ENCODE measurements around the gene SALL3. TPM values are rescaled to one million over a fixed set of nuclear protein-coding genes. Genes with fewer than 3 reads are reported as not detected.

The SALL3 gene
- total and polyA plus RNA-seq, 2 of the 4 experiments (the other 2 are of a cell fraction) = not detected

DNA sequence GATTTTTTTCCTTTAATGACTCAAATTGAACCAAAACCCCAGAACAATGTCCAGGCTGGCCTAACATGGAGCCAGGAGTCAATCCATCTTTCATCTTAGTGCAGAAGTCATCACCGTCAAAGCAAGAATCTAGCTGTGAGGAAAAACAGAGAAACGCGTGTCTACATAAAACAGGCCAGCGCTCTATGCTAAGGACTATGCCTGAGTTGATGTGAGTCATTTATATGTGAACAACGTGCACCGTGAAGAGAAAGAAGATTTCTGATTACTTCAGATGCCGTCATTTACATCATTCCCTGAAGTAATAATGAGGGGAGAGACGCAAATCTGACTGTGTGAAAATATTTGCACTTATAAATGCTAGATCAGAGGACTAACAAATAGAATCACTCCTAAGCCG is 34.0 kb upstream of the SALL3 start:
- TF ChIP-seq, protein P1, sequence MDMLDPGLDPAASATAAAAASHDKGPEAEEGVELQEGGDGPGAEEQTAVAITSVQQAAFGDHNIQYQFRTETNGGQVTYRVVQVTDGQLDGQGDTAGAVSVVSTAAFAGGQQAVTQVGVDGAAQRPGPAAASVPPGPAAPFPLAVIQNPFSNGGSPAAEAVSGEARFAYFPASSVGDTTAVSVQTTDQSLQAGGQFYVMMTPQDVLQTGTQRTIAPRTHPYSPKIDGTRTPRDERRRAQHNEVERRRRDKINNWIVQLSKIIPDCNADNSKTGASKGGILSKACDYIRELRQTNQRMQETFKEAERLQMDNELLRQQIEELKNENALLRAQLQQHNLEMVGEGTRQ (IDR thresholded peaks at IDR 0.05; ENCODE audit: low read depth, low read length) = no peak
- no peak for TF ChIP-seq RFX5 (IDR thresholded peaks at IDR 0.05; ENCODE audit: low read depth, low read length)
- TF ChIP-seq RAD21 (IDR thresholded peaks at IDR 0.05; ENCODE audit: low read length) = no peak
- no peak for TF ChIP-seq NFE2L2 (IDR thresholded peaks at IDR 0.05; ENCODE audit: low read depth, low read length)
- no peak for TF ChIP-seq RCOR1 (IDR thresholded peaks at IDR 0.05; ENCODE audit: insufficient replicate concordance, low read length)
- TF ChIP-seq MAZ (IDR thresholded peaks at IDR 0.05; ENCODE audit: borderline replicate concordance, low read depth, low read length) = no peak
- no peak for TF ChIP-seq FOS (IDR thresholded peaks at IDR 0.05; ENCODE audit: low read depth, low read length)
- no peak for TF ChIP-seq BHLHE40 (IDR thresholded peaks at IDR 0.05; ENCODE audit: low read depth, low read length)
- TF ChIP-seq MXI1 (IDR thresholded peaks at IDR 0.05; ENCODE audit: borderline replicate concordance, low read depth, low read length) = no peak
- TF ChIP-seq, protein P2, sequence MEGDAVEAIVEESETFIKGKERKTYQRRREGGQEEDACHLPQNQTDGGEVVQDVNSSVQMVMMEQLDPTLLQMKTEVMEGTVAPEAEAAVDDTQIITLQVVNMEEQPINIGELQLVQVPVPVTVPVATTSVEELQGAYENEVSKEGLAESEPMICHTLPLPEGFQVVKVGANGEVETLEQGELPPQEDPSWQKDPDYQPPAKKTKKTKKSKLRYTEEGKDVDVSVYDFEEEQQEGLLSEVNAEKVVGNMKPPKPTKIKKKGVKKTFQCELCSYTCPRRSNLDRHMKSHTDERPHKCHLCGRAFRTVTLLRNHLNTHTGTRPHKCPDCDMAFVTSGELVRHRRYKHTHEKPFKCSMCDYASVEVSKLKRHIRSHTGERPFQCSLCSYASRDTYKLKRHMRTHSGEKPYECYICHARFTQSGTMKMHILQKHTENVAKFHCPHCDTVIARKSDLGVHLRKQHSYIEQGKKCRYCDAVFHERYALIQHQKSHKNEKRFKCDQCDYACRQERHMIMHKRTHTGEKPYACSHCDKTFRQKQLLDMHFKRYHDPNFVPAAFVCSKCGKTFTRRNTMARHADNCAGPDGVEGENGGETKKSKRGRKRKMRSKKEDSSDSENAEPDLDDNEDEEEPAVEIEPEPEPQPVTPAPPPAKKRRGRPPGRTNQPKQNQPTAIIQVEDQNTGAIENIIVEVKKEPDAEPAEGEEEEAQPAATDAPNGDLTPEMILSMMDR (conservative IDR thresholded peaks at IDR 0.05; ENCODE audit: low read depth, low read length) = no peak
- TF ChIP-seq CHD1 (IDR thresholded peaks at IDR 0.05; ENCODE audit: low read depth, low read length) = no peak
- no peak for TF ChIP-seq SMC3 (IDR thresholded peaks at IDR 0.05; ENCODE audit: low read depth, low read length)
- no peak for TF ChIP-seq POLR2A (IDR thresholded peaks at IDR 0.05; ENCODE audit: low read depth, low read length)
- TF ChIP-seq CEBPB (IDR thresholded peaks at IDR 0.05; ENCODE audit: low read depth, low read length) = no peak
- TF ChIP-seq MAFK (IDR thresholded peaks at IDR 0.05; ENCODE audit: low read depth, low read length) = no peak
- TF ChIP-seq, protein P3, sequence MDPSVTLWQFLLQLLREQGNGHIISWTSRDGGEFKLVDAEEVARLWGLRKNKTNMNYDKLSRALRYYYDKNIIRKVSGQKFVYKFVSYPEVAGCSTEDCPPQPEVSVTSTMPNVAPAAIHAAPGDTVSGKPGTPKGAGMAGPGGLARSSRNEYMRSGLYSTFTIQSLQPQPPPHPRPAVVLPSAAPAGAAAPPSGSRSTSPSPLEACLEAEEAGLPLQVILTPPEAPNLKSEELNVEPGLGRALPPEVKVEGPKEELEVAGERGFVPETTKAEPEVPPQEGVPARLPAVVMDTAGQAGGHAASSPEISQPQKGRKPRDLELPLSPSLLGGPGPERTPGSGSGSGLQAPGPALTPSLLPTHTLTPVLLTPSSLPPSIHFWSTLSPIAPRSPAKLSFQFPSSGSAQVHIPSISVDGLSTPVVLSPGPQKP (IDR thresholded peaks at IDR 0.05; ENCODE audit: borderline replicate concordance, low read depth, low read length) = no peak
- Histone ChIP-seq H4K20me1 (ENCODE audit: insufficient read depth, low read length) (no peaks in the 10 kb centered on the region), H3K18ac (ENCODE audit: low read depth, low read length) (no peak overlapping the region), H3K27me3 (ENCODE audit: control insufficient read depth, insufficient read depth, low read length) (no peaks in the 10 kb centered on the region), H3K56ac (ENCODE audit: extremely low read depth, insufficient read depth, low read length) (no peak overlapping the region), H3K4me3 (ENCODE audit: insufficient read depth, low read depth, low read length) (no peak overlapping the region), H4K8ac (ENCODE audit: low read depth in 2 of 2, low read length in 2 of 2) (no peak overlapping the region), H3K23ac (ENCODE audit: low read depth, low read length) (no peak overlapping the region), H2BK20ac (ENCODE audit: low read depth, low read length) (no peak overlapping the region), H3K4me2 (ENCODE audit: low read depth, low read length) (no peak overlapping the region), H2AK5ac (ENCODE audit: low read depth, low read length) (no peak overlapping the region), H3K4me1 (ENCODE audit: control insufficient read depth, insufficient read depth, low read length) (no peaks in the 10 kb centered on the region), H3K9me1 (ENCODE audit: insufficient read depth, low read length) (no peaks in the 10 kb centered on the region), H2AFZ (replicated peaks; ENCODE audit: low read length, poor library complexity) (no peak overlapping the region), H4K91ac (ENCODE audit: insufficient read depth, low read depth, low read length) (no peak overlapping the region), H3K27ac (ENCODE audit: insufficient read depth, low read length) (no peak overlapping the region), H3K4ac (ENCODE audit: low read depth, low read length) (no peak overlapping the region), H2AK9ac (replicated peaks; ENCODE audit: low read depth, low read length, poor library complexity) (no peak overlapping the region), H3K9me3 (ENCODE audit: control insufficient read depth, insufficient read depth, low read length) (peaks cover 37% of the 10 kb centered on the region), H2BK5ac (ENCODE audit: low read depth, low read length, poor library complexity, severe bottlenecking) (no peak overlapping the region), H3K14ac (replicated peaks; ENCODE audit: low read depth, low read length) (no peak overlapping the region), H2BK120ac (ENCODE audit: low read depth, low read length) (no peak overlapping the region), H3K79me1 (ENCODE audit: low read depth in 1 of 2, low read length in 2 of 2) (no peaks in the 10 kb centered on the region), H2BK15ac (ENCODE audit: low read depth, low read length) (no peak overlapping the region), H3K9ac (ENCODE audit: low read depth, low read length) (no peak overlapping the region), H4K5ac (ENCODE audit: low read depth, low read length) (no peak overlapping the region), H3K36me3 (ENCODE audit: control insufficient read depth, insufficient read depth, low read length) (no peaks in the 10 kb centered on the region)
- ATAC-seq (ENCODE audit: low read depth) = no peak
- POLR2A ChIA-PET (ENCODE audit: unreplicated experiment) = no interaction called here
- dilution Hi-C loops (cut with HindIII; ENCODE audit: low sequenced_read_pairs, unreplicated experiment) = no loop called here
- CTCF ChIA-PET = no interaction called here
- BruUV-seq (replicated peaks) = no TSS peak
- DNase-seq = no peak
- in situ Hi-C loops (cut with MboI; ENCODE audit: low sequenced_read_pairs) = no loop called here
- intact Hi-C loops (cut with micrococcal nuclease) = no loop called here
- WGBS, 2 experiments (ENCODE audit: extremely low coverage in 2 of 2, insufficient read length in 1 of 2) = 87% methylated on average over 3 of the region's 9 CpGs; no CpG with 5 or more reads in 1 of the 2 experiments
